Panc1 (cell line): ENCODE data around the gene POLDIP2. TPM values are rescaled to one million over a fixed set of nuclear protein-coding genes. Genes with fewer than 3 reads are reported as not detected.

Experiments used
- ATAC-seq: fragments of 200-7000 bp; cut with Tn5 transposase; 2 replicates; pipeline ENCODE4 v1.9.1; 2020; ENCODE audit warnings: mild to moderate bottlenecking, moderate library complexity
- BruUV-seq: library from RNA; stranded (reverse); fragments of 400-500 nt; replicated peaks from 2 replicates; lab custom pipeline; 2021; lab: Mats Ljungman, UMichigan
- CTCF ChIA-PET: fragments of 300-600 bp; sonication (Branson Sonifier 250); formaldehyde crosslinking; loops from one replicate; lab custom pipeline; 2022; ENCODE audit warnings: antibody characterized with exemption; lab: Charles Lee
- POLR2A ChIA-PET: fragments of 300-600 bp; sonication (Branson Sonifier 250); formaldehyde crosslinking; loops from one replicate; lab custom pipeline; 2022; ENCODE audit warnings: antibody characterized with exemption; lab: Charles Lee
- DNase-seq: peaks from one replicate; pipeline ENCODE4 v3.0.0-alpha.2; 2010; ENCODE audit warnings: low read depth, low spot score
- H3K27ac ChIP-seq: 2 replicates; pipeline ENCODE4 v1.5.1; 2011; ENCODE audit warnings: mild to moderate bottlenecking, low read length, inconsistent platforms
- H3K27me3 ChIP-seq: fragments of 200-500 bp; sonication (Bioruptor generic); 2 replicates; pipeline ENCODE4 v1.6.0; 2014; ENCODE audit warnings: low read length, inconsistent platforms; ENCODE audit not compliant: control insufficient read depth, insufficient read depth
- H3K36me3 ChIP-seq: fragments of 200-500 bp; sonication (Bioruptor generic); 2 replicates; pipeline ENCODE4 v1.5.1; 2014; ENCODE audit warnings: inconsistent platforms, mild to moderate bottlenecking, low read length, moderate library complexity; ENCODE audit not compliant: control insufficient read depth, insufficient read depth
- H3K4me1 ChIP-seq: 2 replicates; pipeline ENCODE4 v1.5.1; 2011; ENCODE audit warnings: inconsistent platforms, mild to moderate bottlenecking, low read length, moderate library complexity; ENCODE audit not compliant: control insufficient read depth, insufficient read depth
- H3K4me3 ChIP-seq, 2 experiments: 2 replicates each; pipeline ENCODE4 v1.5.1; 2011 to 2012; ENCODE audit warnings: low read depth in 2 of 2, low read length in 2 of 2, mild to moderate bottlenecking in 2 of 2, inconsistent platforms in 1 of 2, moderate library complexity in 1 of 2
- H3K9me3 ChIP-seq: fragments of 200-500 bp; sonication (Bioruptor generic); 2 replicates; pipeline ENCODE4 v1.5.1; 2014; ENCODE audit warnings: low read depth, mild to moderate bottlenecking, inconsistent platforms, low read length, moderate library complexity; ENCODE audit not compliant: control insufficient read depth, insufficient read depth
- CTCF ChIP-seq: fragments of 450-650 bp; IDR thresholded peaks from 2 replicates; pipeline ENCODE4 v1.5.1; 2017; ENCODE audit warnings: mild to moderate bottlenecking
- POLR2AphosphoS5 ChIP-seq: IDR thresholded peaks from 2 replicates; pipeline ENCODE4 v1.6.1; 2012; ENCODE audit warnings: mild to moderate bottlenecking, low read depth, low read length, moderate library complexity
- REST ChIP-seq, 2 experiments: IDR thresholded peaks; 2 replicates each; pipeline ENCODE4 v1.6.1; 2011 to 2012; ENCODE audit warnings: low read depth in 2 of 2, control low read depth in 1 of 2, low read length in 1 of 2, mild to moderate bottlenecking in 1 of 2, moderate library complexity in 1 of 2; ENCODE audit not compliant: insufficient read depth in 1 of 2
- SIN3A ChIP-seq: IDR thresholded peaks from 2 replicates; pipeline ENCODE4 v1.6.1; 2012; ENCODE audit warnings: low read depth, mild to moderate bottlenecking, low read length, moderate library complexity, borderline replicate concordance; ENCODE audit not compliant: insufficient read depth
- TCF7L2 ChIP-seq: IDR thresholded peaks from 2 replicates; pipeline ENCODE4 v1.6.1; 2011; ENCODE audit warnings: mild to moderate bottlenecking, low read depth, low read length, inconsistent platforms
- in situ Hi-C: cut with HindIII; loops from 2 replicates; pipeline ENCODE4 v1.10.0; 2016; ENCODE audit warnings: low sequenced_read_pairs, low pct_unique_long_range_greater_than_20kb
- intact Hi-C: fragments of 100-400 bp; cut with micrococcal nuclease; formaldehyde crosslinking; loops from one replicate; pipeline ENCODE4 v1.10.0; 2022; ENCODE audit not compliant: unreplicated experiment
- total RNA-seq: library from RNA; stranded (reverse); gene quantifications from one replicate; pipeline ENCODE4 v1.2.1, GENCODE V29; 2021; ENCODE audit not compliant: unreplicated experiment

The POLDIP2 gene
- total RNA-seq, 1 experiment from 2014 or later, result 175 TPM

GRCh38 chr17:28395426-28395825, 38.1 kb upstream of the POLDIP2 start:
- Histone ChIP-seq H3K9me3 (no peaks in the 10 kb centered on the region), H3K4me1 (peaks cover 8% of the 10 kb centered on the region; the same call in 1 of the 2 replicates), H3K27me3 (no peaks in the 10 kb centered on the region), H3K27ac (no peak overlapping the region), H3K36me3 (no peaks in the 10 kb centered on the region), H3K4me3 (no peak overlapping the region)
- in situ Hi-C loops, result no loop called here
- BruUV-seq, result no TSS peak
- intact Hi-C loops, result no loop called here
- ChIA-PET CTCF (interaction anchor here (0.7 kb wide), 1 partner anchor 21 kb away, joined by 3 read pairs; no protein-coding TSS in a partner anchor), POLR2A (no interaction called here)
- no peak for TF ChIP-seq POLR2AphosphoS5
- no peak for ATAC-seq
- no peak for DNase-seq

- in situ Hi-C loops, result no loop called here
- Histone ChIP-seq H3K4me3 (no peak overlapping the region), H3K4me1 (peaks cover 8% of the 10 kb centered on the region; the same call in 1 of the 2 replicates), H3K27me3 (no peaks in the 10 kb centered on the region), H3K9me3 (no peaks in the 10 kb centered on the region), H3K27ac (no peak overlapping the region), H3K36me3 (no peaks in the 10 kb centered on the region)
- no peak for TF ChIP-seq CTCF
- no peak for TF ChIP-seq TCF7L2
- no peak for TF ChIP-seq SIN3A
- no peak for TF ChIP-seq REST (IDR thresholded peaks at IDR 0.05; ENCODE audit: insufficient read depth in 1 of 2, low read depth in 2 of 2, low read length in 1 of 2)
- TF ChIP-seq POLR2AphosphoS5, result no peak
- intact Hi-C loops, result no loop called here
- BruUV-seq, result no TSS peak
- DNase-seq (no peak), ATAC-seq (no peak)
- ChIA-PET POLR2A (interaction anchor here (0.6 kb wide), 1 partner anchor 64 kb away, joined by 4 read pairs; no protein-coding TSS in a partner anchor), CTCF (interaction anchor here (0.7 kb wide), 1 partner anchor 22 kb away, joined by 3 read pairs; no protein-coding TSS in a partner anchor)
Observed at GRCh38 chr17:28394337-28395116, 37.2 kb upstream of the POLDIP2 start.

GRCh38 chr17:28392491-28392890, 35.2 kb upstream of the POLDIP2 start:
- no peak overlapping the region for H3K27ac ChIP-seq
- in situ Hi-C loops (no loop called here), intact Hi-C loops (no loop called here)
- no peaks in the 10 kb centered on the region for H3K4me1 ChIP-seq
- TF ChIP-seq CTCF (no peak), REST (IDR thresholded peaks at IDR 0.05; ENCODE audit: insufficient read depth in 1 of 2, low read depth in 2 of 2, low read length in 1 of 2) (no peak), SIN3A (no peak), POLR2AphosphoS5 (no peak)
- ChIA-PET POLR2A (no interaction called here), CTCF (no interaction called here)
- ATAC-seq (no peak), DNase-seq (no peak)
- no peaks in the 10 kb centered on the region for H3K36me3 ChIP-seq
- no peaks in the 10 kb centered on the region for H3K27me3 ChIP-seq
- H3K9me3 ChIP-seq, result no peaks in the 10 kb centered on the region
- no TSS peak for BruUV-seq
- no peak overlapping the region for H3K4me3 ChIP-seq
